H1 (cell line): ENCODE measurements around the gene NT5M. TPM values are rescaled to one million over a fixed set of nuclear protein-coding genes. Genes with fewer than 3 reads are reported as not detected.

ENCODE experiments used
- CTCF ChIA-PET: fragments of 300-600 bp; sonication (Branson Sonifier 250); formaldehyde crosslinking; loops from one replicate; lab custom pipeline; 2021; ENCODE audit not compliant: partially characterized antibody; lab: Charles Lee
- POLR2A ChIA-PET: fragments of 300-600 bp; sonication (Branson Sonifier 250); formaldehyde crosslinking; loops from one replicate; lab custom pipeline; 2021; ENCODE audit warnings: inconsistent platforms; ENCODE audit not compliant: partially characterized antibody; lab: Charles Lee
- DNase-seq, 2 experiments: peaks; one replicate each; pipeline versions ENCODE4 v3.0.0 to v3.0.0-alpha.2; 2010 to 2022; ENCODE audit warnings: low spot score in 2 of 2, low read depth in 1 of 2, mixed read lengths in 1 of 2
- FAIRE-seq: peaks from 2 replicates; lab custom pipeline; 2011; peaks lifted over from hg19 to GRCh38; lab: Jason Lieb, UNC
- H2AFZ ChIP-seq: 2 replicates; pipeline ENCODE4 v1.8.1; 2012; ENCODE audit warnings: low read length, inconsistent platforms
- H2AK5ac ChIP-seq: 2 replicates; pipeline ENCODE4 v1.6.1; 2013; ENCODE audit warnings: low read depth, low read length
- H2BK120ac ChIP-seq: replicated peaks from 2 replicates; pipeline ENCODE3; 2013; ENCODE audit warnings: low read depth, low read length, inconsistent platforms
- H2BK12ac ChIP-seq: 2 replicates; pipeline ENCODE4 v1.6.1; 2013; ENCODE audit warnings: low read depth, low read length
- H2BK15ac ChIP-seq: 2 replicates; pipeline ENCODE4 v1.6.1; 2013; ENCODE audit warnings: low read length
- H2BK20ac ChIP-seq: 2 replicates; pipeline ENCODE4 v1.6.1; 2013; ENCODE audit warnings: low read length
- H2BK5ac ChIP-seq: 2 replicates; pipeline ENCODE4 v1.6.1; 2013; ENCODE audit warnings: low read depth, low read length
- H3K14ac ChIP-seq: 2 replicates; pipeline ENCODE4 v1.6.1; 2013; ENCODE audit warnings: inconsistent platforms; ENCODE audit not compliant: insufficient read length
- H3K18ac ChIP-seq: 2 replicates; pipeline ENCODE4 v1.6.1; 2013; ENCODE audit warnings: low read length; ENCODE audit errors: extremely low read depth
- H3K23ac ChIP-seq: 2 replicates; pipeline ENCODE4 v1.6.1; 2013; ENCODE audit warnings: inconsistent platforms; ENCODE audit not compliant: insufficient read length
- H3K23me2 ChIP-seq: 2 replicates; pipeline ENCODE4 v1.6.1; 2013; ENCODE audit warnings: low read depth, low read length
- H3K27ac ChIP-seq: 2 replicates; pipeline ENCODE4 v1.6.1; 2011; ENCODE audit warnings: low read depth, low read length, inconsistent platforms
- H3K27me3 ChIP-seq, 4 experiments: replicated peaks in 1 of 4; 1 replicate in 1 of 4; 2 replicates in 3 of 4; pipeline versions ENCODE4 v1.6.1 to v1.8.1; 2011 to 2013; ENCODE audit warnings: low read length in 3 of 4, mild to moderate bottlenecking in 3 of 4, inconsistent platforms in 2 of 4, mixed read lengths in 2 of 4, moderate library complexity in 1 of 4; ENCODE audit not compliant: control insufficient read depth in 3 of 4, insufficient read depth in 3 of 4; ENCODE audit errors: extremely low read depth in 1 of 4
- H3K36me3 ChIP-seq, 4 experiments: 2 replicates each; pipeline versions ENCODE4 v1.6.1 to v1.8.1; 2011 to 2013; ENCODE audit warnings: mild to moderate bottlenecking in 4 of 4, low read length in 3 of 4, moderate library complexity in 2 of 4, control low read depth in 1 of 4, inconsistent platforms in 1 of 4; ENCODE audit not compliant: insufficient read depth in 4 of 4, control insufficient read depth in 2 of 4
- H3K4ac ChIP-seq: replicated peaks from 2 replicates; pipeline ENCODE3; 2013; ENCODE audit warnings: low read length, low read depth, mixed read lengths, inconsistent platforms; ENCODE audit not compliant: insufficient read length
- H3K4me1 ChIP-seq, 4 experiments: replicated peaks in 1 of 4; 1 replicate in 1 of 4; 2 replicates in 3 of 4; pipeline versions ENCODE4 v1.6.1 to v1.8.1; 2011 to 2013; ENCODE audit warnings: low read length in 3 of 4, inconsistent platforms in 2 of 4, mixed read lengths in 1 of 4; ENCODE audit not compliant: insufficient read depth in 4 of 4, control insufficient read depth in 3 of 4
- H3K4me2 ChIP-seq, 2 experiments: 2 replicates each; pipeline versions ENCODE4 v1.6.1 to v1.8.1; 2011 to 2013; ENCODE audit warnings: low read depth in 2 of 2, low read length in 2 of 2, control low read depth in 1 of 2, inconsistent platforms in 1 of 2, mild to moderate bottlenecking in 1 of 2; ENCODE audit not compliant: insufficient read depth in 1 of 2
- H3K4me3 ChIP-seq, 4 experiments: fragments of 200-600, 300-600 bp in 1 of 4; sonication (generic), shearing (Covaris generic), sonication (Bioruptor Twin) in 1 of 4; 2 replicates each; pipeline versions ENCODE4 v1.5.1 to v1.8.1; 2011 to 2016; ENCODE audit warnings: low read length in 4 of 4, low read depth in 3 of 4, control low read depth in 2 of 4, inconsistent platforms in 2 of 4, mild to moderate bottlenecking in 2 of 4, mixed read lengths in 1 of 4, moderate library complexity in 1 of 4; ENCODE audit not compliant: insufficient read depth in 2 of 4; ENCODE audit errors: extremely low read depth in 1 of 4
- H3K56ac ChIP-seq: replicated peaks from 2 replicates; pipeline ENCODE3; 2013; ENCODE audit warnings: low read depth, mild to moderate bottlenecking, mixed read lengths, low read length, inconsistent platforms; ENCODE audit not compliant: insufficient read length
- H3K79me1 ChIP-seq: 2 replicates; pipeline ENCODE4 v1.6.1; 2013; ENCODE audit warnings: low read depth, low read length, control low read depth
- H3K79me2 ChIP-seq, 2 experiments: 2 replicates each; pipeline versions ENCODE4 v1.6.1 to v1.8.1; 2012 to 2013; ENCODE audit warnings: low read length in 2 of 2, mild to moderate bottlenecking in 2 of 2, inconsistent platforms in 1 of 2; ENCODE audit not compliant: insufficient read depth in 2 of 2, control insufficient read depth in 1 of 2
- H3K9ac ChIP-seq, 4 experiments: replicated peaks in 1 of 4; 1 replicate in 1 of 4; 2 replicates in 3 of 4; pipeline versions ENCODE4 v1.6.1 to v1.8.1; 2011 to 2013; ENCODE audit warnings: low read depth in 3 of 4, low read length in 3 of 4, control low read depth in 2 of 4, mild to moderate bottlenecking in 2 of 4, moderate library complexity in 2 of 4, inconsistent platforms in 1 of 4; ENCODE audit errors: extremely low read depth in 1 of 4
- H3K9me3 ChIP-seq, 2 experiments: 2 replicates each; pipeline versions ENCODE4 v1.6.1 to v1.8.1; 2012 to 2013; ENCODE audit warnings: mild to moderate bottlenecking in 2 of 2, moderate library complexity in 2 of 2, control low read depth in 1 of 2, inconsistent platforms in 1 of 2, low read depth in 1 of 2, low read length in 1 of 2, mixed read lengths in 1 of 2; ENCODE audit not compliant: insufficient read depth in 2 of 2
- H4K20me1 ChIP-seq, 2 experiments: replicated peaks in 1 of 2; 2 replicates each; pipeline versions ENCODE3 to v1.8.1; 2011 to 2013; ENCODE audit warnings: inconsistent platforms in 2 of 2, low read length in 2 of 2, mild to moderate bottlenecking in 1 of 2; ENCODE audit not compliant: insufficient read depth in 2 of 2, control insufficient read depth in 1 of 2
- H4K5ac ChIP-seq: 2 replicates; pipeline ENCODE4 v1.6.1; 2013; ENCODE audit warnings: low read length, low read depth, mixed read lengths, inconsistent platforms; ENCODE audit not compliant: insufficient read length
- H4K8ac ChIP-seq: 2 replicates; pipeline ENCODE4 v1.8.0; 2013; ENCODE audit warnings: mild to moderate bottlenecking, moderate library complexity, low read length, inconsistent platforms; ENCODE audit not compliant: insufficient read depth; ENCODE audit errors: extremely low read depth
- H4K91ac ChIP-seq: replicated peaks from 2 replicates; pipeline ENCODE3; 2013; ENCODE audit warnings: low read length, mixed read lengths, inconsistent platforms; ENCODE audit not compliant: insufficient read length
- ASH2L ChIP-seq: fragments of 200-600, 300-600 bp; sonication (generic); IDR thresholded peaks from one replicate; pipeline ENCODE4 v1.7.1; 2017; ENCODE audit warnings: low read length
- BACH1 ChIP-seq: IDR thresholded peaks from 2 replicates; pipeline ENCODE4 v1.6.1; 2012; ENCODE audit warnings: low read length, improper control_type of control experiment
- CTBP2 ChIP-seq: IDR thresholded peaks from 2 replicates; pipeline ENCODE4 v1.7.0; 2011; ENCODE audit warnings: borderline replicate concordance, mild to moderate bottlenecking, moderate library complexity, mixed read lengths, low read length; ENCODE audit not compliant: insufficient read depth, insufficient read length
- EGR1 ChIP-seq: IDR thresholded peaks from 2 replicates; pipeline ENCODE4 v1.6.1; 2011; ENCODE audit warnings: low read depth, low read length, borderline replicate concordance
- NRF1 ChIP-seq: IDR thresholded peaks from 2 replicates; pipeline ENCODE4 v1.6.1; 2011; ENCODE audit warnings: mild to moderate bottlenecking, low read depth, low read length, improper control_type of control experiment
- RAD21 ChIP-seq, 2 experiments: IDR thresholded peaks in 1 of 2; conservative IDR thresholded peaks in 1 of 2; 2 replicates each; pipeline ENCODE4 v1.6.1; 2011; ENCODE audit warnings: low read depth in 2 of 2, low read length in 2 of 2, improper control_type of control experiment in 1 of 2, inconsistent platforms in 1 of 2, mild to moderate bottlenecking in 1 of 2, moderate library complexity in 1 of 2
- SIN3A ChIP-seq, 2 experiments: IDR thresholded peaks in 1 of 2; conservative IDR thresholded peaks in 1 of 2; 2 replicates each; pipeline ENCODE4 v1.6.1; 2011 to 2012; ENCODE audit warnings: low read length in 2 of 2, improper control_type of control experiment in 1 of 2, low read depth in 1 of 2, mild to moderate bottlenecking in 1 of 2
- SP4 ChIP-seq: IDR thresholded peaks from 2 replicates; pipeline ENCODE4 v1.6.1; 2012; ENCODE audit warnings: low read length, inconsistent platforms
- WGBS, 2 experiments: shearing (Covaris generic) in 1 of 2; methylation state at CpG; one replicate each; pipeline versions ENCODE4 v1.1.6 to v1.1.7; 2013 to 2015; ENCODE audit warnings: low lambda C conversion rate in 2 of 2, mixed read lengths in 2 of 2, inconsistent platforms in 1 of 2, low coverage in 1 of 2, missing lambda C conversion rate in 1 of 2; ENCODE audit not compliant: insufficient replicate concordance in 2 of 2, insufficient coverage in 1 of 2, insufficient read length in 1 of 2; ENCODE audit errors: extremely low coverage in 1 of 2, missing lambda C conversion rate in 1 of 2; 5-methylcytosine and 5-hydroxymethylcytosine counted together
- polyA plus RNA-seq, 7 experiments: library from polyadenylated mRNA; depleted of rRNA in 3 of 7; stranded (reverse) in 5 of 7; unstranded in 2 of 7; fragments of >200 nt in 5 of 7; fragments of 200-250 nt in 2 of 7; gene quantifications; 1 replicate in 5 of 7; 2 replicates in 1 of 7; 4 replicates in 1 of 7; pipeline versions ENCODE4 v1.2.1 to v1.2.3, GENCODE V29; 2011 to 2013; ENCODE audit warnings: missing spikeins in 2 of 7, mixed read lengths in 2 of 7
- total RNA-seq: library from RNA; stranded (reverse); fragmentation: NEBNext Ultra II Directional; extraction: Animal tissue kit (Norgen Biotek cat#: 25700); gene quantifications from 2 replicates; pipeline ENCODE4 v1.2.1, GENCODE V29; 2021

NT5M gene
- total and polyA plus RNA-seq, 2 of the 8 experiments (the other 6 are each of a cell fraction or from before 2014, with no cell fraction given) = 7.6 to 18.2 TPM

GRCh38 chr17:17364338-17364667, 61.1 kb downstream of the NT5M start:
- Histone ChIP-seq H2AFZ (no peak overlapping the region), H3K79me1 (no peaks in the 10 kb centered on the region), H3K79me2 (no peaks in the 10 kb centered on the region), H2BK120ac (no peak overlapping the region), H3K23me2 (no peaks in the 10 kb centered on the region), H3K18ac (no peak overlapping the region), H3K14ac (no peak overlapping the region), H2AK5ac (no peak overlapping the region), H3K56ac (no peak overlapping the region), H3K9me3 (no peaks in the 10 kb centered on the region), H3K27me3 (no peaks in the 10 kb centered on the region), H3K4me2 (no peak overlapping the region), H3K4ac (no peak overlapping the region), H3K4me3 (no peak overlapping the region), H4K20me1 (no peaks in the 10 kb centered on the region), H2BK5ac (no peak overlapping the region), H3K23ac (no peak overlapping the region), H4K8ac (no peak overlapping the region), H3K27ac (no peak overlapping the region), H4K91ac (no peak overlapping the region), H3K9ac (no peak overlapping the region), H3K36me3 (no peaks in the 10 kb centered on the region), H2BK20ac (no peak overlapping the region), H2BK12ac (no peak overlapping the region), H4K5ac (no peak overlapping the region), H2BK15ac (no peak overlapping the region), H3K4me1 (0 out of 7 replicates have a peak, but pooled peaks cover 0 to 2% (median 0%) of the 10 kb centered on the region in 4 experiments)
- 74% methylated on average over 10 of the region's 11 CpGs; no CpG with 5 or more reads in 1 of the 2 experiments for WGBS, 2 experiments
- no peak for FAIRE-seq
- no peak for TF ChIP-seq BACH1
- TF ChIP-seq SIN3A (conservative IDR thresholded peaks at IDR 0.05 in 1 of 2, IDR thresholded peaks at IDR 0.05 in 1 of 2; ENCODE audit: low read depth in 1 of 2, low read length in 2 of 2) = no peak
- no peak for TF ChIP-seq ASH2L
- TF ChIP-seq EGR1 = no peak
- TF ChIP-seq SP4 = no peak
- TF ChIP-seq NRF1 = no peak
- TF ChIP-seq CTBP2 = no peak
- no peak for TF ChIP-seq RAD21 (IDR thresholded peaks at IDR 0.05 in 1 of 2, conservative IDR thresholded peaks at IDR 0.05 in 1 of 2; ENCODE audit: low read depth in 2 of 2, low read length in 2 of 2)
- ChIA-PET CTCF (interaction anchor here (0.6 to 9.2 kb wide), 5 partner anchors 11 to 290 kb away, joined by 3 to 94 read pairs (median 5); no protein-coding TSS in a partner anchor), POLR2A (interaction anchor here (1.0 to 1.1 kb wide), 2 partner anchors 92 to 132 kb away, joined by 3 read pairs; partner anchors contain the start of gene RASD1)
- no peak for DNase-seq
